Esophagus muscularis mucosa (tissue), 4 donors: ENCODE results near the gene RGMB. TPM values are rescaled to one million over a fixed set of nuclear protein-coding genes. Genes with fewer than 3 reads are reported as not detected.

Source experiments
- DNase-seq: peaks from one replicate; pipeline ENCODE4 v3.0.0-alpha.2; 2017; ENCODE audit errors: extremely low spot score
- H3K27ac ChIP-seq, 4 donors: fragments of 200-600 bp; sonication (generic); replicated peaks in 1 of 4; 1 replicate in 3 of 4; 2 replicates in 1 of 4; pipeline ENCODE4 v1.5.1; 2016 to 2019; ENCODE audit warnings: mild to moderate bottlenecking in 1 of 4
- H3K27me3 ChIP-seq, 4 donors: fragments of 200-600 bp; sonication (generic); one replicate each; pipeline versions ENCODE4 v1.5.1 to v1.6.0; 2016 to 2019
- H3K36me3 ChIP-seq, 4 donors: fragments of 200-600 bp; sonication (generic); one replicate each; pipeline ENCODE4 v1.5.1; 2016 to 2019
- H3K4me1 ChIP-seq, 4 donors: fragments of 200-600 bp; sonication (generic); one replicate each; pipeline ENCODE4 v1.5.1; 2016 to 2019
- H3K4me3 ChIP-seq, 4 donors: fragments of 200-600 bp; sonication (generic); 1 replicate in 2 of 4; 2 replicates in 2 of 4; pipeline ENCODE4 v1.5.1; 2016 to 2019; ENCODE audit warnings: mild to moderate bottlenecking in 4 of 4, moderate library complexity in 1 of 4
- H3K9me3 ChIP-seq, 4 donors: fragments of 200-600 bp; sonication (generic); 1 replicate in 3 of 4; 2 replicates in 1 of 4; pipeline ENCODE4 v1.5.1; 2016 to 2019
- CTCF ChIP-seq, 3 experiments: fragments of 200-600 bp in 2 of 3; fragments of 450-650 bp in 1 of 3; sonication (generic) in 2 of 3; IDR thresholded peaks; one replicate each; pipeline ENCODE4 v1.5.1; 2017 to 2019; ENCODE audit warnings: antibody characterized with exemption in 3 of 3, mild to moderate bottlenecking in 2 of 3, moderate library complexity in 1 of 3
- EP300 ChIP-seq: sonication (generic); formaldehyde crosslinking; IDR thresholded peaks from one replicate; pipeline ENCODE4 v1.6.1; 2017; ENCODE audit warnings: antibody characterized with exemption
- POLR2A ChIP-seq: fragments of 450-650 bp; IDR thresholded peaks from one replicate; pipeline ENCODE4 v1.6.1; 2017; ENCODE audit warnings: antibody characterized with exemption, moderate library complexity, mild to moderate bottlenecking, low read depth
- POLR2AphosphoS5 ChIP-seq, 2 donors: sonication (generic); formaldehyde crosslinking; IDR thresholded peaks; one replicate each; pipeline ENCODE4 v1.6.1; 2017; ENCODE audit warnings: antibody characterized with exemption in 2 of 2
- WGBS: methylation state at CpG from one replicate; pipeline ENCODE4 v1.1.5; 2018; 5-methylcytosine and 5-hydroxymethylcytosine counted together
- intact Hi-C: fragments of 100-400 bp; cut with DNase I; formaldehyde crosslinking; loops from one replicate; pipeline ENCODE4 v1.15.1; 2023
- total RNA-seq, 4 donors: library from RNA; depleted of rRNA; stranded (reverse); fragments of >200 nt; gene quantifications; one replicate each; pipeline versions ENCODE4 v1.1.0 to v1.2.1, GENCODE V29; 2016

The RGMB gene
- total RNA-seq, 4 donors from 2014 or later = 145 to 198 (median 183) TPM

GRCh38 chr5:98776066-98776705 lies 2.7 kb downstream of the RGMB start:
- peaks cover 41 to 77% (median 64%) of the 10 kb centered on the region in 4 donors for H3K4me1 ChIP-seq
- intact Hi-C loops = loop anchor here (10.0 kb wide), 1 partner anchor 149 kb away; the partner anchor contains the start of gene CHD1
- H3K36me3 ChIP-seq = peaks cover 0 to 23% (median 8%) of the 10 kb centered on the region in 4 donors
- WGBS = 44% methylated on average over 7 of the region's 7 CpGs
- peak overlapping the region; percentile 81 to 94 (median 90) for H3K4me3 ChIP-seq
- TF ChIP-seq CTCF (IDR thresholded peaks at IDR 0.05) = no peak
- no peak for TF ChIP-seq EP300
- no peak for TF ChIP-seq POLR2AphosphoS5 (IDR thresholded peaks at IDR 0.05)
- no peak for TF ChIP-seq POLR2A
- no peak for DNase-seq
- no peaks in the 10 kb centered on the region for H3K27me3 ChIP-seq
- H3K27ac ChIP-seq = peak overlapping the region; percentile 93 to 94 (median 93)
- no peaks in the 10 kb centered on the region for H3K9me3 ChIP-seq

- no peak for DNase-seq
- no peaks in the 10 kb centered on the region for H3K9me3 ChIP-seq
- H3K27me3 ChIP-seq = no peaks in the 10 kb centered on the region
- H3K4me1 ChIP-seq = peaks cover 34 to 85% (median 71%) of the 10 kb centered on the region in 4 donors
- TF ChIP-seq POLR2AphosphoS5 (IDR thresholded peaks at IDR 0.05) (no peak), EP300 (no peak), CTCF (IDR thresholded peaks at IDR 0.05) (no peak), POLR2A (no peak)
- intact Hi-C loops = loop anchor here (10.0 kb wide), 1 partner anchor 148 kb away; the partner anchor contains the start of gene CHD1
- H3K27ac ChIP-seq = peak overlapping the region; percentile 93 to 94 (median 93)
- peak overlapping the region; percentile 81 to 94 (median 90) for H3K4me3 ChIP-seq
- peaks cover 4 to 29% (median 9%) of the 10 kb centered on the region in 4 donors for H3K36me3 ChIP-seq
- WGBS = 78% methylated on average over 4 of the region's 4 CpGs
These were observed 3.8 kb downstream of the RGMB start for GRCh38 chr5:98777295-98777694.

- peak overlapping the region; percentile 44 to 94 (median 93) for H3K27ac ChIP-seq
- H3K4me1 ChIP-seq = peaks cover 32 to 97% (median 86%) of the 10 kb centered on the region in 4 donors
- H3K27me3 ChIP-seq = no peaks in the 10 kb centered on the region
- H3K9me3 ChIP-seq = no peaks in the 10 kb centered on the region
- intact Hi-C loops = loop anchor here (2.0 to 10.0 kb wide), 2 partner anchors 13 to 145 kb away; partner anchors contain the start of gene CHD1
- no peak for DNase-seq
- TF ChIP-seq POLR2AphosphoS5 (IDR thresholded peaks at IDR 0.05) (peak in 1 of 2 donors; percentile 18), CTCF (IDR thresholded peaks at IDR 0.05) (no peak), EP300 (no peak)
- H3K36me3 ChIP-seq = peaks cover 8 to 39% (median 9%) of the 10 kb centered on the region in 4 donors
- H3K4me3 ChIP-seq = peak overlapping the region; percentile 27 to 81 (median 32)
- WGBS = 84% methylated on average over 10 of the region's 11 CpGs
These were observed 5.9 kb downstream of the RGMB start for GRCh38 chr5:98779264-98779877.

- Histone ChIP-seq H3K4me1 (peaks cover 36 to 100% (median 93%) of the 10 kb centered on the region in 4 donors), H3K9me3 (no peaks in the 10 kb centered on the region), H3K27me3 (no peaks in the 10 kb centered on the region), H3K4me3 (peak overlapping the region; percentile 1 to 36 (median 18)), H3K36me3 (peaks cover 8 to 48% (median 9%) of the 10 kb centered on the region in 4 donors), H3K27ac (peak overlapping the region; percentile 7 to 94 (median 93))
- DNase-seq = no peak
- TF ChIP-seq POLR2AphosphoS5 (IDR thresholded peaks at IDR 0.05) = no peak
- no peak for TF ChIP-seq EP300
- TF ChIP-seq POLR2A = no peak
- TF ChIP-seq CTCF (IDR thresholded peaks at IDR 0.05) = no peak
- 67% methylated on average over 3 of the region's 3 CpGs for WGBS
- intact Hi-C loops = no loop called here
These were observed 6.9 kb downstream of the RGMB start for GRCh38 chr5:98780390-98780789.
